GM18517 (cell line): ENCODE results near the gene UCP1.
"Not testable (repeated sequence)": the region's sequence is repeated elsewhere in the genome, so short reads cannot be mapped to it uniquely, and the experiment has no call there.

Source experiments
- ATAC-seq: cut with Tn5 transposase; IDR thresholded peaks from one replicate; pipeline ENCODE4 v1.9.1; 2021; ENCODE audit warnings: mild to moderate bottlenecking, moderate library complexity; ENCODE audit not compliant: unreplicated experiment

UCP1 gene

DNA sequence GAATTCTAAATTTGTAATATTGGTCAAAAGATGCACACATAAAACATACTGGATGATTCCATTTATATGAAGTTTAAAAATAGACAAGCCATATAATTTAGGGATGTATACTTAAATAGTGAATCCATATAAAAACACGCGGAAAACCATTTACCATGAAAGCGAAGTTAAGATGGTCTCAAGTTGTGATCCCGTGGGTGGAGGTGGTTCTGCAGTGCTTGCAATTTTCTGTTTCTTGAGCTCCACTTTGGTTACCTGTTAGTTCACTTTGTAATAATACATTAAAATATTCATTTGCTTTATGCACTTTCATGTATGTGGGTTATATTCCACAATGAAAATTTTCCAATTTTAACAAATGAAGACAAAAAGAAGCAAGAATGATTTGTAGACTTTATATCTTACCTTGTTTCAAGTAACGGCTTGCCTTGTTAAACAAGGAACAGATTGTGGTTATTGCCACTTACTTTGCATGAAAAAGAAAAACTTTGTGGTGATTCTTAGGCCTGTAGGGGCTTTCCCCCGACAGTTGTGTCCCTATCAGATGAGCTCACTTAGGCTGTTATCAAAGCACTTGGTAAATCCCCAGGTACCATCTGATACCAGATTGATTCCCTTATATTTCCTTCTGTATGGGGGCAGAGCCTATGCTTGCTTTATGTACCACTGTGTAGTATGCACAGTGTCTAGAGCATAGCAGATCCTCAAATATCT is 12.2 kb downstream of the UCP1 start:
- ATAC-seq: peak; percentile 100

DNA sequence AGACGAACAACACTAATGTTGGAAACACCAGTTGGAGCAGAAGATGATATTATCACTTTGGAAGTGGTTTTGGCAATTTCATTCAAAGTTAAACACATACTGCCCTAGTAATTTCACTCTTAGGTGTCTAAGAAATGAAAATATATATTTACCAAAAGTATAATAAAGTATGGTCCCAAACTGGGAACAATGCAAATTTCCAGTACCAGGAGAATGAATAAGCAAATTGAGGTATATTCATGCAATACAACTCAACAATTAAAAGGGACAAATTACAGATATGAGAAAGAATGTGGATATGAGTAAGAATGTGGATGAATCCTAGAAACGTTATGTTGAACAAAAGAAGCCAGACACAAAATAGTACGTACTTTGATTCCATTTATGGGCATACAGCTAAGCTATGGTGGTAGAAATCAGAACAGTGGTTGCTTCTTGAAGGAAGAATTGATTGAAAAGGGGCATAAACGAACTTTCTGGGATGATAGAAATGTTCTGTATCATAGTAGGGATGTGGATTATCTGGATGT is 34.7 kb downstream of the UCP1 start:
- no peak for ATAC-seq

- ATAC-seq: no peak
Measured at GRCh38 chr4:140529434-140529833, 39.3 kb downstream of the UCP1 start.

DNA sequence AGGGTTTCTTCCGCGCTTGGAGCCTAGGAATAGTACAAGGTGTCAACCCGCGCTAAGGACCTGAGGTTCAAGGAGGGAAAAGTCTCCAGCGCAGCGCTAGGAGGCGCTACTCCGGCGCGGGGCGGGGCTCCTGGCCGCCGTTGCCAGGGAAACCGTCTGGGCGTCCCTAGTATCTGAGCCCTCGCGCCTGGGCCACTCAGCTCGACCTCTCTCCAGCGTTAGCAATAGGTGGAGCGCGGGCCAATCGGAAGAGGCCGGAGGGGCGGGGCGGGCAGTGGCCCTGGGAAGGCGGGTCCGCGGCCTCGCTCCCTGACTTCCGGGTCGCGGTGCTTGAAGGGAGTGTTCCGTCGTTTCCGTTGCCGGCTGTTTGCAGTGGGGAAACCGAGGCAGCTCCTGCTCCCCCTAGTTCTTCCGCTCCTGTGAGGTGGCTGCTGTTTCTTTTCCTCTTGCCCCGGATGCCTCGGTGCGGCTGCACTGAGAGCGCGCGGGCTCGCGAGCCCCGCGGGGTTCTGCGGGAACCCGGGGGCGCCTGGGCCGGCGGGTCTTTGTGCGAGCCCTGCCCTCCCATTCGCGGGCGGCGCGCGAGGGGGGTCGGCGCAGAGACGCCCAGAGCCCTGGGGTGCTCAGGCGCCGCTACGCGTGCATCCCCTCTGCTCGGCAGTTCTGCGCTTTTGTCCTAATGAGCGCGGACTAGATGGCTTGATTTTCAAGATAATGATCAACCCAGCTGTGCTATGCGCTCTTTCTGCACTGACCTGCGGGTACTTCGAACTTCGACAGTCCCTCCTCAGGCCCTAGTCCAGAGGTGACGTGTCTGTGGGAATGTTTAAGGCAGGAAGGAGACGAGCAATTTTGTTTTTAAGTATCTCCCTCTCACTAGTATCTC is 44.7 kb downstream of the UCP1 start, which contains the start of gene ELMOD2:
ELMOD2 (plus strand) TSS at position 312 of the 886 bp plus-strand sequence. CDS start 1,261 bp downstream, outside the sequence.
- peak; percentile 99 for ATAC-seq

DNA sequence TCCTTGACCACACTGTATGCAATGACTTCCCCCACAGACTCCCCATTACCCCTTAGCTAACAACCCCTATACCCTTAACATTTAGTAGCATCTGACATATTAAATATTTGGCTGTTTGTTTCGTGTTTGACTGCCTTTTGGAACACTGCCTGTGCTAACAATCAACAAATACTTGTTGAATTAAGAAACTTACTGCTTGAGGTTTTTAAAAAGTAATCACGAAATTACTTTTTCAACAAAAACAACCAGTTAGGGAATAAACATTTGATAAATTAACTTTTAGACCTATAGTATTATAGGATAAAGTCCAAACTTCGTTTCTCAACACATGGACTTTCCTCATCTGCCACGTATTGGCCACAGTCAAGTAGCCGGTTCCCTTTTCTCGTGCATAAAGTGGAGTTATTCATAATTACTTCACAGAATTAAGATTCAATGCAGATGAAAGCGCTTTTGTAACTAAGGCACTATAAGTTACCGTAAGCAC is 45.3 kb downstream of the UCP1 start:
- ATAC-seq: no peak

DNA sequence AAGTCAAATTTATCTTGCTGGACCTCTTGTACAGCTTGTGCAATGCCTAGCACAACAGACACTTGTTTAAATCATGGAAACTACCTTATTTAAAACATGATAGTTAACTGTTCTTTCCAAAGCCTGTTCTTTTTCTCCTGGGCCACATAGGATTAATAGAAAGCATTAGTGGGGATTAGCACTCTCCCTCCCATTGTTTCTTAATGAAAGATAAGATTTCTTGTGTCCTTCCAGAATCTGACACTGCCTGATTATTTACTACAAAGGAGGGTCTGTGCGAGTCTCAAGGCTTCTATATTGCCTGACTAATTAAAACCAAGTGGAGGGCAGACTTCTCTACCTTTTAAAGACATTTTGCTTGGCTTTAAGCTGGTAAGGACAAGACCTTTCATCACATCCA is 53.3 kb downstream of the UCP1 start:
- ATAC-seq: no peak

DNA sequence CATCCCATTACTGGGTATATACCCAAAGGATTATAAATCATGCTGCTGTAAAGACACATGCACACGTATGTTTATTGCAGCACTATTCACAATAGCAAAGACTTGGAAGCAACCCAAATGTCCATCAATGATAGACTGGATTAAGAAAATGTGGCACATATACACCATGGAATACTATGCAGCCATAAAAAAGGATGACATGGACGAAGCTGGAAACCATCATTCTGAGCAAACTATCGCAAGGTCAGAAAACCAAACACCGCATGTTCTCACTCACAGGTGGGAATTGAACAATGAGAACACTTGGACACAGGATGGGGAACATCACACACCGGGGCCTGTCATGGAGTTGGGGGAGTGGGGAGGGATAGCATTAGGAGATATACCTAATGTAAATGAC is 55.0 kb downstream of the UCP1 start:
- not testable (repeated sequence) for ATAC-seq
